GM12878 (cell line): ENCODE results near the gene CDC42BPB. TPM values are rescaled to one million over a fixed set of nuclear protein-coding genes. Genes with fewer than 3 reads are reported as not detected.

Experiments used
- ATAC-seq: fragments of 200-7000 bp; cut with Tn5 transposase; 3 replicates; pipeline ENCODE4 v1.9.1; 2020; ENCODE audit warnings: mild to moderate bottlenecking, moderate library complexity
- BruUV-seq: library from RNA; stranded (reverse); fragments of 400-500 nt; replicated peaks from 2 replicates; lab custom pipeline; 2021; lab: Mats Ljungman, UMichigan
- CTCF ChIA-PET: fragments of 300-600 bp; sonication (Branson Sonifier 250); formaldehyde crosslinking; extraction: SDS; loops from one replicate; lab custom pipeline; 2021; ENCODE audit warnings: inconsistent platforms; lab: Yijun Ruan, JAX
- POLR2A ChIA-PET: fragments of 350-600 bp; formaldehyde crosslinking; extraction: SDS; loops from one replicate; lab custom pipeline; 2021; ENCODE audit warnings: inconsistent platforms; lab: Charles Lee
- RAD21 ChIA-PET: fragments of 300-600 bp; sonication (Branson Sonifier 250); formaldehyde crosslinking; loops from one replicate; lab custom pipeline; 2023; ENCODE audit warnings: antibody characterized with exemption; ENCODE audit not compliant: unreplicated experiment; lab: Charles Lee
- SMC1A ChIA-PET: fragments of 300-600 bp; sonication (Branson Sonifier 250); formaldehyde crosslinking; loops from one replicate; lab custom pipeline; 2023; ENCODE audit not compliant: unreplicated experiment, uncharacterized antibody; lab: Charles Lee
- DNase-seq: peaks from one replicate; pipeline ENCODE4 v3.0.0-alpha.2; 2011; ENCODE audit warnings: low read depth, low spot score
- FAIRE-seq: peaks from 3 replicates; lab custom pipeline; 2011; peaks lifted over from hg19 to GRCh38; lab: Jason Lieb, UNC
- H2AFZ ChIP-seq: 2 replicates; pipeline ENCODE4 v1.6.0; 2011; ENCODE audit warnings: low read depth, low read length, control low read depth; ENCODE audit not compliant: control insufficient read depth
- H3K27ac ChIP-seq: 2 replicates; pipeline ENCODE4 v1.5.1; 2011; ENCODE audit warnings: control low read depth; ENCODE audit not compliant: control insufficient read depth, insufficient read depth
- H3K27me3 ChIP-seq, 2 experiments: replicated peaks in 1 of 2; 2 replicates each; pipeline versions ENCODE4 v1.6.0 to v1.6.1; 2011; ENCODE audit warnings: low read length in 1 of 2; ENCODE audit not compliant: control insufficient read depth in 2 of 2, insufficient read depth in 2 of 2
- H3K36me3 ChIP-seq, 2 experiments: 2 replicates each; pipeline ENCODE4 v1.5.1; 2011; ENCODE audit warnings: low read length in 1 of 2; ENCODE audit not compliant: control insufficient read depth in 2 of 2, insufficient read depth in 2 of 2
- H3K4me1 ChIP-seq: 2 replicates; pipeline ENCODE4 v1.6.1; 2011; ENCODE audit warnings: mild to moderate bottlenecking, low read length, moderate library complexity, mixed read lengths; ENCODE audit not compliant: control insufficient read depth, insufficient read depth
- H3K4me2 ChIP-seq: 2 replicates; pipeline ENCODE4 v1.6.0; 2011; ENCODE audit warnings: control low read depth; ENCODE audit not compliant: control insufficient read depth, insufficient read depth
- H3K4me3 ChIP-seq: fragments of 200-600 bp; sonication (generic); 2 replicates; pipeline ENCODE4 v1.5.1; 2016
- H3K79me2 ChIP-seq: 2 replicates; pipeline ENCODE4 v1.6.0; 2011; ENCODE audit warnings: low read length; ENCODE audit not compliant: control insufficient read depth, insufficient read depth
- H3K9ac ChIP-seq: 2 replicates; pipeline ENCODE4 v1.8.0; 2011; ENCODE audit warnings: low read length, control low read depth, mixed read lengths; ENCODE audit not compliant: control insufficient read depth, insufficient read depth
- H3K9me3 ChIP-seq: replicated peaks from 3 replicates; pipeline ENCODE4 v1.5.1; 2011; ENCODE audit warnings: mild to moderate bottlenecking, low read length; ENCODE audit not compliant: control insufficient read depth, insufficient read depth
- H4K20me1 ChIP-seq: 2 replicates; pipeline ENCODE4 v1.6.0; 2011; ENCODE audit not compliant: control insufficient read depth, insufficient read depth
- JUNB ChIP-seq: IDR thresholded peaks from 2 replicates; pipeline ENCODE4 v1.6.1; 2016; ENCODE audit warnings: antibody characterized with exemption, mild to moderate bottlenecking
- MXI1 ChIP-seq: fragments of 150-350 bp; IDR thresholded peaks from 2 replicates; pipeline ENCODE4 v1.6.1; 2011; ENCODE audit warnings: low read depth, mild to moderate bottlenecking, inconsistent platforms, low read length, improper control_type of control experiment
- NFYB ChIP-seq: IDR thresholded peaks from 2 replicates; pipeline ENCODE4 v1.6.1; 2011; ENCODE audit warnings: low read depth, mild to moderate bottlenecking, low read length, improper control_type of control experiment, moderate library complexity; ENCODE audit not compliant: insufficient read depth
- PML ChIP-seq: IDR thresholded peaks from 2 replicates; pipeline ENCODE4 v1.6.1; 2012; ENCODE audit warnings: low read length, inconsistent platforms
- WGBS: methylation state at CpG from one replicate; pipeline ENCODE4 v1.1.6; 2016; ENCODE audit warnings: low lambda C conversion rate; ENCODE audit not compliant: insufficient replicate concordance, insufficient coverage; ENCODE audit errors: missing lambda C conversion rate; 5-methylcytosine and 5-hydroxymethylcytosine counted together
- in situ Hi-C: fragments of 300-500 bp; cut with MboI; formaldehyde crosslinking; loops from 9 replicates; pipeline ENCODE4 v1.14.3; 2018; ENCODE audit warnings: mixed read lengths
- intact Hi-C: fragments of 100-400 bp; cut with micrococcal nuclease; formaldehyde crosslinking; loops from one replicate; pipeline ENCODE4 v1.14.2; 2022; ENCODE audit not compliant: unreplicated experiment
- polyA plus RNA-seq, 11 experiments: library from polyadenylated mRNA; depleted of rRNA in 4 of 11; unstranded in 6 of 11; stranded (reverse) in 5 of 11; fragments of >200 nt; fragmentation: Nextera tagmentation in 4 of 11; fragmentation: Illumina TruSeq in 1 of 11; extraction: Ambion mirVana in 4 of 11; extraction: Trizol in 1 of 11; gene quantifications; 1 replicate in 1 of 11; 2 replicates in 10 of 11; pipeline versions ENCODE4 v1.2.1 to v1.2.3, GENCODE V29; 2011 to 2016; ENCODE audit warnings: inconsistent platforms in 2 of 11, missing spikeins in 2 of 11, low read depth in 1 of 11
- total RNA-seq, 4 experiments: library from RNA; depleted of rRNA in 3 of 4; stranded (reverse); fragments of >200 nt in 3 of 4; fragmentation: Illumina TruSeq in 1 of 4; extraction: Trizol in 1 of 4; gene quantifications; 2 replicates each; pipeline versions ENCODE4 v1.2.1 to v1.2.3, GENCODE V29; 2013 to 2021
- TF ChIP-seq, protein P1 (sequence below): fragments of 450-650 bp; IDR thresholded peaks from 2 replicates; pipeline ENCODE4 v1.6.1; 2017; ENCODE audit warnings: antibody characterized with exemption, mild to moderate bottlenecking, moderate library complexity
- TF ChIP-seq, protein P2 (sequence below): fragments of 450-650 bp; IDR thresholded peaks from 2 replicates; pipeline ENCODE4 v1.6.1; 2017; ENCODE audit warnings: low read depth, mild to moderate bottlenecking, moderate library complexity
- TF ChIP-seq, protein P3 (sequence below): fragments of 450-650 bp; formaldehyde crosslinking; IDR thresholded peaks from 2 replicates; pipeline ENCODE4 v1.4.0; 2022; ENCODE audit warnings: mild to moderate bottlenecking, moderate library complexity

CDC42BPB gene
- total and polyA plus RNA-seq, 10 of the 15 experiments (the other 5 are each of a cell fraction or from before 2014, with no cell fraction given): 0.42 to 22.1 (median 13.3) TPM

DNA sequence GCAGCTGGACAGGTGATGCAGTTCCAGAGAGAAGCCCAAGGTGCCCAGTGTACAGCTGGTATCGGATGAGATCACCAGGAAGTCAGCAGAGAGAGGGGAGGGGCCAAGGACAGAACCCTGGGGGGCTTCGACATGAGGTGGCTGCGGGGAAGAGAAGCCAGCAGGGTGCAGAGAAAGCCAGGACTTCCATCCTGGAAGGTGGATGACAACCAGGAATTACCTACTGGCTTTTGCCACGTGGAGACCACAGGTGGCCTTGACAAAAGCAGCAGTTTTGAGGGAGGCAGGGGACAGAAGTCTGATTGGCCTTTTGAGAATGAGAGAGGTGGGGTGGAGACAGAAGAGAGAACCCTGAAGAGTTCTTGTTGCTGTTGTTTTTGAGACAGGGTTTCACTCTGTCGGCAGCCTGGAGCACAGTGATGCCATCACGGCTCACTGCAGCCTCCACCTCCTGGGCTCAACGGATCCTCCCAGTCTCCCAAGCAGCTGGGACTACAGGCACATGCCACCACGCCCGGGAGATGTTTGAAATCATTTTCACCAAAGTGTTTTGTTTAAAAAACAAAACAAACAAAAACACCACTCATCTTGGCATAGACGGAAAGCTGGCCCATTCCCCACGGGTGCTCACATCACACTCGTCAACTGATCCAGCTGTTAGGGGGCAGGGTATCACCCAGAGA is 35.2 kb downstream of the CDC42BPB start:
- ChIA-PET SMC1A (no interaction called here), POLR2A (no interaction called here), CTCF (no interaction called here), RAD21 (no interaction called here)
- H3K79me2 ChIP-seq: peaks cover 9% of the 10 kb centered on the region
- H3K36me3 ChIP-seq: no peaks in the 10 kb centered on the region; a peak in 2 of 4 replicates
- H4K20me1 ChIP-seq: no peaks in the 10 kb centered on the region
- H3K9me3 ChIP-seq: peaks cover 2% of the 10 kb centered on the region; the same call in 2 of the 3 replicates
- DNase-seq (no peak), FAIRE-seq (no peak), ATAC-seq (no peak)
- in situ Hi-C loops (no loop called here), intact Hi-C loops (no loop called here)
- 68% methylated on average over 12 of the region's 12 CpGs for WGBS
- no peaks in the 10 kb centered on the region for H3K27me3 ChIP-seq
- H3K9ac ChIP-seq: no peak overlapping the region
- H3K4me3 ChIP-seq: no peak overlapping the region
- BruUV-seq: no TSS peak
- no peaks in the 10 kb centered on the region for H3K4me1 ChIP-seq
- no peak overlapping the region for H2AFZ ChIP-seq
- no peak overlapping the region for H3K4me2 ChIP-seq
- H3K27ac ChIP-seq: no peak overlapping the region
- TF ChIP-seq NFYB (no peak), PML (no peak), JUNB (no peak), MXI1 (no peak)
- TF ChIP-seq, protein P1, sequence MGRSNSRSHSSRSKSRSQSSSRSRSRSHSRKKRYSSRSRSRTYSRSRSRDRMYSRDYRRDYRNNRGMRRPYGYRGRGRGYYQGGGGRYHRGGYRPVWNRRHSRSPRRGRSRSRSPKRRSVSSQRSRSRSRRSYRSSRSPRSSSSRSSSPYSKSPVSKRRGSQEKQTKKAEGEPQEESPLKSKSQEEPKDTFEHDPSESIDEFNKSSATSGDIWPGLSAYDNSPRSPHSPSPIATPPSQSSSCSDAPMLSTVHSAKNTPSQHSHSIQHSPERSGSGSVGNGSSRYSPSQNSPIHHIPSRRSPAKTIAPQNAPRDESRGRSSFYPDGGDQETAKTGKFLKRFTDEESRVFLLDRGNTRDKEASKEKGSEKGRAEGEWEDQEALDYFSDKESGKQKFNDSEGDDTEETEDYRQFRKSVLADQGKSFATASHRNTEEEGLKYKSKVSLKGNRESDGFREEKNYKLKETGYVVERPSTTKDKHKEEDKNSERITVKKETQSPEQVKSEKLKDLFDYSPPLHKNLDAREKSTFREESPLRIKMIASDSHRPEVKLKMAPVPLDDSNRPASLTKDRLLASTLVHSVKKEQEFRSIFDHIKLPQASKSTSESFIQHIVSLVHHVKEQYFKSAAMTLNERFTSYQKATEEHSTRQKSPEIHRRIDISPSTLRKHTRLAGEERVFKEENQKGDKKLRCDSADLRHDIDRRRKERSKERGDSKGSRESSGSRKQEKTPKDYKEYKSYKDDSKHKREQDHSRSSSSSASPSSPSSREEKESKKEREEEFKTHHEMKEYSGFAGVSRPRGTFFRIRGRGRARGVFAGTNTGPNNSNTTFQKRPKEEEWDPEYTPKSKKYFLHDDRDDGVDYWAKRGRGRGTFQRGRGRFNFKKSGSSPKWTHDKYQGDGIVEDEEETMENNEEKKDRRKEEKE: no peak
- TF ChIP-seq, protein P2, sequence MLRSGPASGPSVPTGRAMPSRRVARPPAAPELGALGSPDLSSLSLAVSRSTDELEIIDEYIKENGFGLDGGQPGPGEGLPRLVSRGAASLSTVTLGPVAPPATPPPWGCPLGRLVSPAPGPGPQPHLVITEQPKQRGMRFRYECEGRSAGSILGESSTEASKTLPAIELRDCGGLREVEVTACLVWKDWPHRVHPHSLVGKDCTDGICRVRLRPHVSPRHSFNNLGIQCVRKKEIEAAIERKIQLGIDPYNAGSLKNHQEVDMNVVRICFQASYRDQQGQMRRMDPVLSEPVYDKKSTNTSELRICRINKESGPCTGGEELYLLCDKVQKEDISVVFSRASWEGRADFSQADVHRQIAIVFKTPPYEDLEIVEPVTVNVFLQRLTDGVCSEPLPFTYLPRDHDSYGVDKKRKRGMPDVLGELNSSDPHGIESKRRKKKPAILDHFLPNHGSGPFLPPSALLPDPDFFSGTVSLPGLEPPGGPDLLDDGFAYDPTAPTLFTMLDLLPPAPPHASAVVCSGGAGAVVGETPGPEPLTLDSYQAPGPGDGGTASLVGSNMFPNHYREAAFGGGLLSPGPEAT: no peak
- TF ChIP-seq, protein P3, sequence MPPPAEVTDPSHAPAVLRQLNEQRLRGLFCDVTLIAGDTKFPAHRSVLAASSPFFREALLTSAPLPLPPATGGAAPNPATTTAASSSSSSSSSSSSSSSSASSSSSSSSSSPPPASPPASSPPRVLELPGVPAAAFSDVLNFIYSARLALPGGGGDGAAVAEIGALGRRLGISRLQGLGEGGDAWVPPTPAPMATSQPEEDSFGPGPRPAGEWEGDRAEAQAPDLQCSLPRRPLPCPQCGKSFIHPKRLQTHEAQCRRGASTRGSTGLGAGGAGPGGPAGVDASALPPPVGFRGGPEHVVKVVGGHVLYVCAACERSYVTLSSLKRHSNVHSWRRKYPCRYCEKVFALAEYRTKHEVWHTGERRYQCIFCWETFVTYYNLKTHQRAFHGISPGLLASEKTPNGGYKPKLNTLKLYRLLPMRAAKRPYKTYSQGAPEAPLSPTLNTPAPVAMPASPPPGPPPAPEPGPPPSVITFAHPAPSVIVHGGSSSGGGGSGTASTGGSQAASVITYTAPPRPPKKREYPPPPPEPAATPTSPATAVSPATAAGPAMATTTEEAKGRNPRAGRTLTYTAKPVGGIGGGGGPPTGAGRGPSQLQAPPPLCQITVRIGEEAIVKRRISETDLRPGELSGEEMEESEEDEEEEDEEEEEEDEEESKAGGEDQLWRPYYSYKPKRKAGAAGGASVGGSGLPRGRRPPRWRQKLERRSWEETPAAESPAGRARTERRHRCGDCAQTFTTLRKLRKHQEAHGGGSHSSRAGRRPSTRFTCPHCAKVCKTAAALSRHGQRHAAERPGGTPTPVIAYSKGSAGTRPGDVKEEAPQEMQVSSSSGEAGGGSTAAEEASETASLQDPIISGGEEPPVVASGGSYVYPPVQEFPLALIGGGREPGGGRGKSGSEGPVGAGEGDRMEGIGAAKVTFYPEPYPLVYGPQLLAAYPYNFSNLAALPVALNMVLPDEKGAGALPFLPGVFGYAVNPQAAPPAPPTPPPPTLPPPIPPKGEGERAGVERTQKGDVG (CRISPR knock-in tag): no peak
